Glutamatergic neuron (in vitro differentiated cells): ENCODE data around the gene VAMP8. TPM values are rescaled to one million over a fixed set of nuclear protein-coding genes. Genes with fewer than 3 reads are reported as not detected.
A peak's percentile ranks its signal among the peaks of the same experiment; 100 is the strongest.

Experiments used
- DNase-seq: peaks from one replicate; pipeline ENCODE4 v3.0.0; 2022
- H3K27ac Mint-ChIP-seq: one replicate; pipeline ENCODE4 v1.8.0; 2020; ENCODE audit warnings: mild to moderate bottlenecking, mixed read lengths, inconsistent platforms; ENCODE audit not compliant: unreplicated experiment
- H3K27me3 Mint-ChIP-seq: one replicate; pipeline ENCODE4 v1.8.0; 2020; ENCODE audit warnings: mild to moderate bottlenecking, moderate library complexity, mixed read lengths, inconsistent platforms; ENCODE audit not compliant: unreplicated experiment
- H3K36me3 Mint-ChIP-seq: one replicate; pipeline ENCODE4 v1.8.0; 2020; ENCODE audit warnings: mild to moderate bottlenecking, mixed read lengths, inconsistent platforms; ENCODE audit not compliant: unreplicated experiment
- H3K4me1 Mint-ChIP-seq: one replicate; pipeline ENCODE4 v1.8.0; 2020; ENCODE audit warnings: mild to moderate bottlenecking, low read depth, mixed read lengths, inconsistent platforms; ENCODE audit not compliant: unreplicated experiment
- H3K4me3 Mint-ChIP-seq: one replicate; pipeline ENCODE4 v1.8.0; 2020; ENCODE audit warnings: mild to moderate bottlenecking, mixed read lengths, inconsistent platforms; ENCODE audit not compliant: unreplicated experiment
- H3K9me3 Mint-ChIP-seq: one replicate; pipeline ENCODE4 v1.8.0; 2020; ENCODE audit warnings: mild to moderate bottlenecking, moderate library complexity, mixed read lengths, inconsistent platforms; ENCODE audit not compliant: unreplicated experiment
- total RNA-seq: library from RNA; stranded (reverse); fragmentation: NEBNext Ultra II Directional; extraction: Animal tissue kit (Norgen Biotek cat#: 25700); gene quantifications from one replicate; pipeline ENCODE4 v1.2.1, GENCODE V29; 2021; ENCODE audit not compliant: unreplicated experiment
- TF ChIP-seq, protein P1 (sequence below): fragments of 200-600 bp; sonication (generic); IDR thresholded peaks from one replicate; pipeline ENCODE4 v1.5.0; 2021; ENCODE audit not compliant: partially characterized antibody, unreplicated experiment

VAMP8 gene
- total RNA-seq, 1 donor from 2014 or later = 0.78 TPM

DNA sequence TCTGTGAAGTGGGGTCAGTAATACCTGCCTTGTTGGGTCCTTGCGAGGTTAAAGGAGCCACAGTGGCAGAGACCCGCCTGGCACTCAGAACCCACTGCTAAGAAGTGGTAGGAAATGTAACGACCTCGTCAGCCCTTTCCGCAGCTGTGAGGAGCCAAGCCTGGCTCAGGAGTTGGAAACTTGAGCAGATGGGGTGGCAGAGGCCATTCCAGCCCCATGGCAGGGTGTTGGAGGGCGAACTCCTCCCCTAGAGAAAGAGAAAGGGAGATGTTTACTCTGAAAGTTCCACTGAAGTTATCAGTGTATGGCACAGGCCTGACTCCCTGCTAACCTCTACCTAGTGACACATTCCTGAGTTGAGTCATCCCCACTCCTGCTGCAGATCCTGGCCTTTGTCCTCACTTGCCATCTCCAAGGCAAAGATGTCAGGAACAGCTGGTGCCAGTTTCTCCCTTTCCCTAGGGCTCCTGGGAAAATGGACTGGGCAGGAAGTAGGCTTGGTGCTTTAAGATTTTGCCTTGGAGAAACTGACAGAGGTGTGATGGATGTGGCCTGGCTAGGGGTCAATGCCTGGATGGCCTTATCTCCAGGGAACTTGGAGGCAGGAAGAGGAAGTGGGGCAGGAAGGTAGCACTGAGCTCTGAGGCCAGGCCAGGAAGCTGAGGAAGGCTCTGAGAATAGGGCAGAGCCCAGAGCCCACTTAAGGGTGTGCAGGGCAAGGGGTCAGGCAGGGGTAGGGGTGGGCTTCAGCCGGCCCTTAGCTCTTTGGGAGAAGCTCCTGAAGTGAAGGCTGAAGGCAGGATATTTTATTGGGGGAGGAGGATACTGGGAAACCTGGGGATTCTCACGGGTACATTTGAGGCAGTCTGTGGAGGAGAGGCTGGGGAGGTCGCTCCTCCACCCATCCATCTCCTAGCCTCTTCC lies 7.7 kb downstream of the VAMP8 start:
- peaks cover under 1% of the 10 kb centered on the region for H3K4me1 Mint-ChIP-seq
- no peak for DNase-seq
- H3K4me3 Mint-ChIP-seq = peak overlapping the region; percentile 68
- peaks cover 6% of the 10 kb centered on the region for H3K27me3 Mint-ChIP-seq
- peak overlapping the region; percentile 48 for H3K27ac Mint-ChIP-seq
- no peaks in the 10 kb centered on the region for H3K36me3 Mint-ChIP-seq
- TF ChIP-seq, protein P1, sequence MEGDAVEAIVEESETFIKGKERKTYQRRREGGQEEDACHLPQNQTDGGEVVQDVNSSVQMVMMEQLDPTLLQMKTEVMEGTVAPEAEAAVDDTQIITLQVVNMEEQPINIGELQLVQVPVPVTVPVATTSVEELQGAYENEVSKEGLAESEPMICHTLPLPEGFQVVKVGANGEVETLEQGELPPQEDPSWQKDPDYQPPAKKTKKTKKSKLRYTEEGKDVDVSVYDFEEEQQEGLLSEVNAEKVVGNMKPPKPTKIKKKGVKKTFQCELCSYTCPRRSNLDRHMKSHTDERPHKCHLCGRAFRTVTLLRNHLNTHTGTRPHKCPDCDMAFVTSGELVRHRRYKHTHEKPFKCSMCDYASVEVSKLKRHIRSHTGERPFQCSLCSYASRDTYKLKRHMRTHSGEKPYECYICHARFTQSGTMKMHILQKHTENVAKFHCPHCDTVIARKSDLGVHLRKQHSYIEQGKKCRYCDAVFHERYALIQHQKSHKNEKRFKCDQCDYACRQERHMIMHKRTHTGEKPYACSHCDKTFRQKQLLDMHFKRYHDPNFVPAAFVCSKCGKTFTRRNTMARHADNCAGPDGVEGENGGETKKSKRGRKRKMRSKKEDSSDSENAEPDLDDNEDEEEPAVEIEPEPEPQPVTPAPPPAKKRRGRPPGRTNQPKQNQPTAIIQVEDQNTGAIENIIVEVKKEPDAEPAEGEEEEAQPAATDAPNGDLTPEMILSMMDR = no peak
- peaks cover 6% of the 10 kb centered on the region for H3K9me3 Mint-ChIP-seq

GRCh38 chr2:85585781-85586105 lies 8.4 kb downstream of the VAMP8 start:
- Mint-ChIP-seq H3K27ac (no peak overlapping the region), H3K36me3 (no peaks in the 10 kb centered on the region), H3K4me3 (peak overlapping the region; percentile 13), H3K27me3 (peaks cover 8% of the 10 kb centered on the region), H3K4me1 (peaks cover 2% of the 10 kb centered on the region), H3K9me3 (peaks cover 6% of the 10 kb centered on the region)
- TF ChIP-seq, protein P1 = no peak
- no peak for DNase-seq

DNA sequence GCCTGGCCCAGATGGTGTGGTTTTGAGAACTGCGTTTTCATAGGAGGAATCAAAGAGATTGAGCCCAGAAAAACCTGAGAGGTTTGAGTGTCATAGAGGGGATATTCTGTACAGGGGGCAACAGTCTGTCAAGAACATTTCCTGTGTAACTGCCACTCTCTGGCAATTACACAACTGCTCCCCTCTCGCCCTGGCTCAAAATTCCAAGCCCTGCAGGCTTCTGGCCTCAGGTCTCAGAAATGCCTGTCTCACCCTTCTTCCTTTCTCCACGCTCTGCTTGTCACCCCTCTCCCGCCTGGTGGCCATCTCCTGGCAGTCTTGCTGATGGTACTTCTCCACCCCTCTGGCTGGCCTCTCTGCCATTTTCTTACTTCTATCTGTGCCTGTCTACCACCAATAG lies 10.8 kb downstream of the VAMP8 start:
- TF ChIP-seq, protein P1 = no peak
- Mint-ChIP-seq H3K36me3 (no peaks in the 10 kb centered on the region), H3K27me3 (peaks cover 7% of the 10 kb centered on the region), H3K27ac (no peak overlapping the region), H3K9me3 (peaks cover 6% of the 10 kb centered on the region), H3K4me1 (peaks cover 2% of the 10 kb centered on the region), H3K4me3 (no peak overlapping the region)
- DNase-seq = no peak

DNA sequence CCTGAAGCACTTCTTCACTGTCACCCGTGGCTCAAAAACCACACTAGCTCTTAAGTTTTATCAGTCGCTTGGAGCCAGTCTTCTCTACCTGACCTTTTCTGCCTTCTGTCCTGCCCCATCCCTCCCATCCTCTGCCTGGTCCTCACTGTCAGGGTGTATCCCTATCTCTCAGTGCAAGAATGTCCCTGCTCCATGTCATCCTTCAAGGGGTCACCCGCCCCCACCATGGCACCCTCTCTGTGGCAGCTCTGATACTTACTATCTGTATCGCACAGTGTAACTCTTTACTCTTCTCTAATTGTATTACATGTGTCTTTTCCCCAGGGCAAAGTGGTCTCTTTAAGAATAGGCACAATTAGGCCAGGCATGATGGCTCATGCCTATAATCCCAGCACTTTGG lies 11.3 kb downstream of the VAMP8 start:
- peaks cover 4% of the 10 kb centered on the region for H3K27me3 Mint-ChIP-seq
- H3K36me3 Mint-ChIP-seq = no peaks in the 10 kb centered on the region
- peaks cover 6% of the 10 kb centered on the region for H3K9me3 Mint-ChIP-seq
- H3K27ac Mint-ChIP-seq = no peak overlapping the region
- peak overlapping the region; percentile 1 for H3K4me3 Mint-ChIP-seq
- H3K4me1 Mint-ChIP-seq = peaks cover 2% of the 10 kb centered on the region
- no peak for DNase-seq
- TF ChIP-seq, protein P1 = no peak

DNA sequence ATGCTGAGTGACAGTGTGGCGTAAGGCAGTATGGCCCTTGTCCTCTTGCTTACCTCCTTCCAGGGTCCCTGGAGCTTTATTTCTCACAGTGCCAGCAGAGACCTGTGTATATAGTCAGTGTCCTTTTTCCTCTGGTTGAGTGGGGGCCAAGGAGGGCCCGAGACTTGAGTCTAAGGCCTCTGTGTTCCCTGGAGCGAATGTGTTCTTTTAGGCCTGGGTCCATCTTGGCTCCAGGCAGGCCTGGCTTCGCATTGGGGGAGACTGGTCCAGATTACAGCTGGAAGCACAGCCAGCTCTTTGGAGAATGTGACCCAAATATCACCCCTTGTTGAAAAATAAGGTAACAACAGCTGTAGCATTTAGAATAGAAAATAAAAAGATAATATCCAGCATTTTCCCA lies 11.8 kb downstream of the VAMP8 start:
- H3K4me1 Mint-ChIP-seq = peaks cover 2% of the 10 kb centered on the region
- no peak overlapping the region for H3K27ac Mint-ChIP-seq
- no peak for DNase-seq
- H3K4me3 Mint-ChIP-seq = no peak overlapping the region
- peaks cover 4% of the 10 kb centered on the region for H3K27me3 Mint-ChIP-seq
- no peaks in the 10 kb centered on the region for H3K36me3 Mint-ChIP-seq
- TF ChIP-seq, protein P1 = no peak
- peaks cover 6% of the 10 kb centered on the region for H3K9me3 Mint-ChIP-seq
